Astrocyte (in vitro differentiated cells and primary cell): ENCODE results near the gene CTNND2. TPM values are rescaled to one million over a fixed set of nuclear protein-coding genes. Genes with fewer than 3 reads are reported as not detected.

Experiments used
- DNase-seq: peaks from one replicate; pipeline ENCODE4 v3.0.0-alpha.2; 2010; ENCODE audit warnings: low read depth
- FAIRE-seq: peaks from 2 replicates; lab custom pipeline; 2011; peaks lifted over from hg19 to GRCh38; lab: Jason Lieb, UNC
- H2AFZ ChIP-seq: 2 replicates; pipeline ENCODE4 v1.6.0; 2012; ENCODE audit warnings: low read depth, low read length, inconsistent platforms
- H3K27ac ChIP-seq: 2 replicates; pipeline ENCODE4 v1.5.1; 2011; ENCODE audit warnings: low read depth, low read length, inconsistent platforms
- H3K27me3 ChIP-seq: 2 replicates; pipeline ENCODE4 v1.6.0; 2011; ENCODE audit warnings: low read length, inconsistent platforms; ENCODE audit not compliant: insufficient read depth
- H3K36me3 ChIP-seq: 2 replicates; pipeline ENCODE4 v1.5.1; 2011; ENCODE audit warnings: low read length, inconsistent platforms; ENCODE audit not compliant: insufficient read depth
- H3K4me1 ChIP-seq: 2 replicates; pipeline ENCODE4 v1.5.1; 2011; ENCODE audit warnings: low read length, inconsistent platforms; ENCODE audit not compliant: insufficient read depth
- H3K4me2 ChIP-seq: 2 replicates; pipeline ENCODE4 v1.6.0; 2012; ENCODE audit warnings: low read length, inconsistent platforms
- H3K4me3 ChIP-seq: 2 replicates; pipeline ENCODE4 v1.5.1; 2011; ENCODE audit warnings: low read depth, mild to moderate bottlenecking, low read length, inconsistent platforms; ENCODE audit not compliant: insufficient read depth
- H3K79me2 ChIP-seq: 2 replicates; pipeline ENCODE4 v1.6.0; 2012; ENCODE audit warnings: mild to moderate bottlenecking, low read length, inconsistent platforms; ENCODE audit not compliant: insufficient read depth
- H3K9ac ChIP-seq: 2 replicates; pipeline ENCODE4 v1.6.0; 2012; ENCODE audit warnings: mild to moderate bottlenecking, low read length, inconsistent platforms
- H3K9me3 ChIP-seq: 2 replicates; pipeline ENCODE4 v1.5.1; 2012; ENCODE audit warnings: low read depth, mild to moderate bottlenecking, low read length, inconsistent platforms; ENCODE audit not compliant: insufficient read depth
- H4K20me1 ChIP-seq: 2 replicates; pipeline ENCODE4 v1.6.0; 2012; ENCODE audit warnings: low read length, inconsistent platforms; ENCODE audit not compliant: insufficient read depth
- H3K27ac Mint-ChIP-seq: one replicate; pipeline ENCODE4 v1.8.0; 2021; ENCODE audit warnings: mild to moderate bottlenecking, mixed read lengths; ENCODE audit not compliant: unreplicated experiment
- H3K27me3 Mint-ChIP-seq: one replicate; pipeline ENCODE4 v1.8.0; 2021; ENCODE audit warnings: low read depth, mixed read lengths; ENCODE audit not compliant: unreplicated experiment
- H3K36me3 Mint-ChIP-seq: one replicate; pipeline ENCODE4 v1.8.0; 2021; ENCODE audit warnings: low read depth, mixed read lengths; ENCODE audit not compliant: unreplicated experiment
- H3K4me1 Mint-ChIP-seq: one replicate; pipeline ENCODE4 v1.8.0; 2021; ENCODE audit warnings: low read depth, mixed read lengths; ENCODE audit not compliant: unreplicated experiment
- H3K4me3 Mint-ChIP-seq: one replicate; pipeline ENCODE4 v1.8.0; 2021; ENCODE audit warnings: mild to moderate bottlenecking, moderate library complexity, mixed read lengths; ENCODE audit not compliant: unreplicated experiment
- H3K9me3 Mint-ChIP-seq: one replicate; pipeline ENCODE4 v1.8.0; 2021; ENCODE audit warnings: mild to moderate bottlenecking, mixed read lengths; ENCODE audit not compliant: unreplicated experiment
- CTCF ChIP-seq: IDR thresholded peaks from 2 replicates; pipeline ENCODE4 v1.5.1; 2011; ENCODE audit warnings: low read depth, mild to moderate bottlenecking, inconsistent platforms, low read length, moderate library complexity; ENCODE audit not compliant: insufficient read depth
- EZH2 ChIP-seq: IDR thresholded peaks from 2 replicates; pipeline ENCODE4 v1.6.1; 2012; ENCODE audit warnings: mild to moderate bottlenecking, low read length, inconsistent platforms; ENCODE audit not compliant: insufficient read depth
- total RNA-seq: library from RNA; stranded (reverse); gene quantifications from 2 replicates; pipeline ENCODE4 v1.2.1, GENCODE V29; 2021

The CTNND2 gene
- total RNA-seq, 1 donor from 2014 or later = 4.5 TPM

GRCh38 chr5:11898787-11899186, 5.5 kb downstream of the CTNND2 start:
- Histone ChIP-seq H3K9ac (no peak overlapping the region), H3K27me3 (peaks cover 5% of the 10 kb centered on the region), H3K4me1 (peaks cover 4% of the 10 kb centered on the region), H3K27ac (no peak overlapping the region), H3K9me3 (no peaks in the 10 kb centered on the region), H3K4me2 (no peak overlapping the region), H2AFZ (no peak overlapping the region), H3K4me3 (no peak overlapping the region), H3K79me2 (no peaks in the 10 kb centered on the region), H3K36me3 (no peaks in the 10 kb centered on the region), H4K20me1 (no peaks in the 10 kb centered on the region)
- Mint-ChIP-seq H3K4me3 (no peak overlapping the region), H3K27me3 (peaks cover 20% of the 10 kb centered on the region), H3K27ac (no peak overlapping the region), H3K4me1 (no peaks in the 10 kb centered on the region), H3K9me3 (no peaks in the 10 kb centered on the region), H3K36me3 (no peaks in the 10 kb centered on the region)
- no peak for TF ChIP-seq EZH2
- no peak for TF ChIP-seq CTCF
- FAIRE-seq = no peak
- no peak for DNase-seq

- no peaks in the 10 kb centered on the region for H3K4me1 Mint-ChIP-seq
- no peaks in the 10 kb centered on the region for H3K4me1 ChIP-seq
- H4K20me1 ChIP-seq = no peaks in the 10 kb centered on the region
- no peak overlapping the region for H3K4me2 ChIP-seq
- no peaks in the 10 kb centered on the region for H3K79me2 ChIP-seq
- no peak overlapping the region for H2AFZ ChIP-seq
- H3K4me3 ChIP-seq = no peak overlapping the region
- FAIRE-seq (no peak), DNase-seq (no peak)
- no peaks in the 10 kb centered on the region for H3K36me3 Mint-ChIP-seq
- H3K9me3 ChIP-seq = no peaks in the 10 kb centered on the region
- TF ChIP-seq EZH2 = no peak
- no peak for TF ChIP-seq CTCF
- no peak overlapping the region for H3K9ac ChIP-seq
- H3K27ac ChIP-seq = no peak overlapping the region
- no peak overlapping the region for H3K4me3 Mint-ChIP-seq
- H3K27ac Mint-ChIP-seq = no peak overlapping the region
- H3K27me3 Mint-ChIP-seq = peaks cover 16% of the 10 kb centered on the region
- no peaks in the 10 kb centered on the region for H3K36me3 ChIP-seq
- no peaks in the 10 kb centered on the region for H3K9me3 Mint-ChIP-seq
- H3K27me3 ChIP-seq = peaks cover 2% of the 10 kb centered on the region
Measured at GRCh38 chr5:11897781-11898180, 6.5 kb downstream of the CTNND2 start.

- Histone ChIP-seq H3K4me3 (no peak overlapping the region), H3K9ac (no peak overlapping the region), H3K79me2 (no peaks in the 10 kb centered on the region), H3K27ac (no peak overlapping the region), H2AFZ (no peak overlapping the region), H3K4me2 (no peak overlapping the region), H3K9me3 (no peaks in the 10 kb centered on the region), H4K20me1 (no peaks in the 10 kb centered on the region), H3K27me3 (no peaks in the 10 kb centered on the region), H3K36me3 (no peaks in the 10 kb centered on the region), H3K4me1 (no peaks in the 10 kb centered on the region)
- DNase-seq (no peak), FAIRE-seq (no peak)
- no peaks in the 10 kb centered on the region for H3K4me1 Mint-ChIP-seq
- TF ChIP-seq CTCF (no peak), EZH2 (no peak)
- H3K27me3 Mint-ChIP-seq = peaks cover 4% of the 10 kb centered on the region
- H3K27ac Mint-ChIP-seq = no peak overlapping the region
- H3K4me3 Mint-ChIP-seq = no peak overlapping the region
- H3K9me3 Mint-ChIP-seq = no peaks in the 10 kb centered on the region
- no peaks in the 10 kb centered on the region for H3K36me3 Mint-ChIP-seq
Measured at GRCh38 chr5:11894992-11895391, 9.3 kb downstream of the CTNND2 start.
